22Rv1 (cell line): ENCODE measurements around the gene TSEN34.
"Not testable (repeated sequence)": the region's sequence is repeated elsewhere in the genome, so short reads cannot be mapped to it uniquely, and the experiment has no call there.

Experiments used
- ZFX ChIP-seq: fragments of 450-650 bp; IDR thresholded peaks from 2 replicates; pipeline ENCODE4 v1.6.1; 2017; ENCODE audit warnings: antibody characterized with exemption, borderline replicate concordance
- TF ChIP-seq, protein P1 (sequence below): fragments of 450-650 bp; IDR thresholded peaks from 2 replicates; pipeline ENCODE4 v1.5.1; 2017; ENCODE audit warnings: mild to moderate bottlenecking

DNA sequence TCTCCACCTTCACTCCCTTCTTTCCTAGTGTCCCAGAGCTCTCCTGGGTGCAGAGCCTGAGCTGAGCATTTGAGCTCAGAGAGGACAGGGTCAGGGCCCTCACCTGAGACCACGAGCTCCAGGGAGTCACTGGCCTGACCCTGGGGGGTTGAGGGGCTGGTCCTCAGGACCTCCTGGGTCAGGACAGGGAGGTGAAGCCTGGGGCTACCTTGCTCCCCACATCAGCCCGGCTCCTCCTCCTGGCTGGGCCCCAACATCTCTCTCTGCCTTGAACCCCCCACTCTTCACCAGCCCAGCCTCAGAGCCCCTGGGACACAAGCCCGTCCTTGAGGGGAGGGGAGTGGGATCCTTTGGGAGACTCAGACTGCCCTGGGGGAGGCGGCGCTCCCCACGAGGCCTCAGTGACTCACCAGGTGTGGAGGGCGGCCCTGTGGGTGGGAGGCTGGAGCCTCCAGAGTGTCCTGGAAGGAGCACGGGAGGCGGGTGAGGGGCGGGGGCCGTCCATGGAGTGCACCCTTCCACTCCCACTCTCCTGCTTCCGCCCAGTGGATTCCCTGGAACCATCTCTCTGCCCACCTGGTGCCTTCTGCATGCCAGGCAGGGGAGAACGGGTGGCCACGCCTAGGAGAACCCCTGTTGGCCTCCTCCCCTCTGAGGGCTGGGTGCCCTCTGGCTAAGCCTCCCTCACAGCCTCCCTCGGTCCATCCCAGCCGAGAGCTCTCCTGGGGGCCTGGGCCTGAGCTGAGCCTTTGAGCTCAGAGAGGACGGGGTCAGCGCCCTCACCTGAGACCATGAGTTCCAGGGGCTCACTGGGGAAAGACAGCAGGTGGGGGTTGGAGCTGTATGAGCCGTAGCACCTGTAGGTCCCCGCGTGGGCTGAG, 48.6 kb downstream of the TSEN34 start:
- TF ChIP-seq, protein P1, sequence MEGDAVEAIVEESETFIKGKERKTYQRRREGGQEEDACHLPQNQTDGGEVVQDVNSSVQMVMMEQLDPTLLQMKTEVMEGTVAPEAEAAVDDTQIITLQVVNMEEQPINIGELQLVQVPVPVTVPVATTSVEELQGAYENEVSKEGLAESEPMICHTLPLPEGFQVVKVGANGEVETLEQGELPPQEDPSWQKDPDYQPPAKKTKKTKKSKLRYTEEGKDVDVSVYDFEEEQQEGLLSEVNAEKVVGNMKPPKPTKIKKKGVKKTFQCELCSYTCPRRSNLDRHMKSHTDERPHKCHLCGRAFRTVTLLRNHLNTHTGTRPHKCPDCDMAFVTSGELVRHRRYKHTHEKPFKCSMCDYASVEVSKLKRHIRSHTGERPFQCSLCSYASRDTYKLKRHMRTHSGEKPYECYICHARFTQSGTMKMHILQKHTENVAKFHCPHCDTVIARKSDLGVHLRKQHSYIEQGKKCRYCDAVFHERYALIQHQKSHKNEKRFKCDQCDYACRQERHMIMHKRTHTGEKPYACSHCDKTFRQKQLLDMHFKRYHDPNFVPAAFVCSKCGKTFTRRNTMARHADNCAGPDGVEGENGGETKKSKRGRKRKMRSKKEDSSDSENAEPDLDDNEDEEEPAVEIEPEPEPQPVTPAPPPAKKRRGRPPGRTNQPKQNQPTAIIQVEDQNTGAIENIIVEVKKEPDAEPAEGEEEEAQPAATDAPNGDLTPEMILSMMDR = not testable (repeated sequence)
- TF ChIP-seq ZFX = not testable (repeated sequence)
